ENCODE data around the gene DISC1. TPM values are rescaled to one million over a fixed set of nuclear protein-coding genes. Genes with fewer than 3 reads are reported as not detected.

Gene DISC1
- total and polyA plus RNA-seq, 2 donors (not counting 1 experiment from before 2014, with no cell fraction given) = 2.7 to 4.3 TPM

DNA sequence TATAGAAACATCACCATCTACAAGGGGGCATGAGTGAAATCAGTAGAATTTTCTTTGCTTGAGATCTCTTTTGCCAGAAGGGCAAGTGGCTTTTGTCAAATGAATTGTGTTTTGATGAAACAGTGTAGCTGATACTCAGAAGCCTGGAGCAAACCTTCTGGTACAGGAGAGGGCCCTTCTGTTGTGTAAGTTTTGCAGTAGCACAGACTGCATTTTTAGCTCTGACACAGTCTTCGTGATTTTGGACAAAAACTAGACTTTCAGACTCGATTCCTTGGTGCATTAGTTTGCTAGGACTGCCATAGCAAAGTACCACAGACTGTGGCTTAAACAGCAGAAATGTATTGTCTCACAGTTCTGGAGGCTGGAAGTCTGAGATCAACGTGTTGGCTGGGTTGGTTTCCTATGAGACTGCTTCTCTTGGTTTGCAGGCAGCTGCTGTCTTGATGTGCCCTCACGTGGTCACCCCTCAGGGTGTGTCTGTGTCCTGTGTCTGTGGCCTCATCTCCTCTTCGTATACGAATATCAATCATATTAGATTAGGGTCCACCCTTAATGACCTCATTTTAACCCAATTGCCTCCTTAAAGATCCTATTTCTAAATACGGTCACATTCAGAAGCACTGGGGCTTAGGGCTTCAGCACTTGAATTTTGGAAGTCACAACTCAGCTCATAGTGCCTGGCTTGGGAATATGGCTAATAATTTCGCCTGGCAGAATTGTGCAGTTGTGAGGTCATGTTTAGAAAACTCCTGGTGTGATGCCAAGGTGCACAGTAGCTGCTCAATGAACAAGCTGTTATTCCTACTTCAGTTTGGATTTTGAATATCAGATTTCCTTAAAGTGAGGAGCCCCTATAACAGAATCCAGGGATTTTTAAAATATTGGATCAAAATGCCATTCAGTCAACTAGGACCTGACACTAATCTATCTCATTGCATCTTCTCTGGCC, 21.2 kb upstream of the DISC1 start:
- H3K79me2 ChIP-seq (ENCODE audit: control insufficient read depth, insufficient read depth, low read length) = no peaks in the 10 kb centered on the region
- H3K4me2 ChIP-seq (replicated peaks; ENCODE audit: low read depth, low read length, poor library complexity, severe bottlenecking) = no peak overlapping the region
- H3K9me3 ChIP-seq (ENCODE audit: control extremely low read depth in 1 of 3, control insufficient read depth in 2 of 3, insufficient read depth in 1 of 3, low read length in 2 of 3) = peaks cover 0 to 4% (median 0%) of the 10 kb centered on the region in 3 donors
- Mint-ChIP-seq H3K4me1 (peaks cover 19% of the 10 kb centered on the region), H3K4me3 (no peak overlapping the region), H3K27ac (no peak overlapping the region), H3K9me3 (ENCODE audit: insufficient read depth) (no peaks in the 10 kb centered on the region), H3K27me3 (peaks cover 8% of the 10 kb centered on the region)
- CTCF ChIA-PET = interaction anchor here (0.8 to 4.0 kb wide), 11 partner anchors 12 to 290 kb away, joined by 3 to 33 read pairs (median 5); partner anchors contain the start of gene SPRTN
- POLR2A ChIA-PET = no interaction called here
- peaks cover 0 to 3% (median 1%) of the 10 kb centered on the region in 4 experiments for H3K27me3 ChIP-seq (replicated peaks in 1 of 4; ENCODE audit: control extremely low read depth in 1 of 4, control insufficient read depth in 3 of 4, insufficient read depth in 4 of 4, low read length in 3 of 4)
- H3K27ac ChIP-seq (ENCODE audit: low read length in 2 of 2) = no peak overlapping the region
- intact Hi-C loops (cut with micrococcal nuclease) = loop anchor here (2.0 kb wide), 1 partner anchor 689 kb away; no protein-coding TSS in a partner anchor
- H3K9ac ChIP-seq (ENCODE audit: low read length) = no peak overlapping the region
- H4K20me1 ChIP-seq (ENCODE audit: control insufficient read depth, insufficient read depth, low read length, poor library complexity, severe bottlenecking) = no peaks in the 10 kb centered on the region
- ATAC-seq (ENCODE audit: low read depth) (no peak), DNase-seq (no peak)
- H3K36me3 ChIP-seq (replicated peaks in 1 of 2; ENCODE audit: control extremely low read depth in 1 of 2, control insufficient read depth in 1 of 2, extremely low read depth in 1 of 2, insufficient read depth in 2 of 2, low read length in 1 of 2) = no peaks in the 10 kb centered on the region
- H2AFZ ChIP-seq (ENCODE audit: insufficient read depth, low read depth, low read length, poor library complexity, severe bottlenecking) = no peak overlapping the region
- H3K4me1 ChIP-seq (ENCODE audit: control insufficient read depth in 2 of 2, insufficient read depth in 2 of 2, low read length in 2 of 2) = peaks cover 12% of the 10 kb centered on the region in 2 donors
- WGBS (ENCODE audit: insufficient coverage) = 90% methylated on average over 4 of the region's 8 CpGs
- H3K4me3 ChIP-seq (ENCODE audit: control extremely low read depth in 1 of 5, extremely low read depth in 1 of 5, insufficient read depth in 1 of 5, low read depth in 2 of 5, low read length in 4 of 5) = no peak overlapping the region
- no peak for TF ChIP-seq EZH2 (IDR thresholded peaks at IDR 0.05; ENCODE audit: borderline replicate concordance, insufficient read depth, low read depth, low read length, poor library complexity, severe bottlenecking)
- TF ChIP-seq, protein P1, sequence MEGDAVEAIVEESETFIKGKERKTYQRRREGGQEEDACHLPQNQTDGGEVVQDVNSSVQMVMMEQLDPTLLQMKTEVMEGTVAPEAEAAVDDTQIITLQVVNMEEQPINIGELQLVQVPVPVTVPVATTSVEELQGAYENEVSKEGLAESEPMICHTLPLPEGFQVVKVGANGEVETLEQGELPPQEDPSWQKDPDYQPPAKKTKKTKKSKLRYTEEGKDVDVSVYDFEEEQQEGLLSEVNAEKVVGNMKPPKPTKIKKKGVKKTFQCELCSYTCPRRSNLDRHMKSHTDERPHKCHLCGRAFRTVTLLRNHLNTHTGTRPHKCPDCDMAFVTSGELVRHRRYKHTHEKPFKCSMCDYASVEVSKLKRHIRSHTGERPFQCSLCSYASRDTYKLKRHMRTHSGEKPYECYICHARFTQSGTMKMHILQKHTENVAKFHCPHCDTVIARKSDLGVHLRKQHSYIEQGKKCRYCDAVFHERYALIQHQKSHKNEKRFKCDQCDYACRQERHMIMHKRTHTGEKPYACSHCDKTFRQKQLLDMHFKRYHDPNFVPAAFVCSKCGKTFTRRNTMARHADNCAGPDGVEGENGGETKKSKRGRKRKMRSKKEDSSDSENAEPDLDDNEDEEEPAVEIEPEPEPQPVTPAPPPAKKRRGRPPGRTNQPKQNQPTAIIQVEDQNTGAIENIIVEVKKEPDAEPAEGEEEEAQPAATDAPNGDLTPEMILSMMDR (IDR thresholded peaks at IDR 0.05) = no peak

DNA sequence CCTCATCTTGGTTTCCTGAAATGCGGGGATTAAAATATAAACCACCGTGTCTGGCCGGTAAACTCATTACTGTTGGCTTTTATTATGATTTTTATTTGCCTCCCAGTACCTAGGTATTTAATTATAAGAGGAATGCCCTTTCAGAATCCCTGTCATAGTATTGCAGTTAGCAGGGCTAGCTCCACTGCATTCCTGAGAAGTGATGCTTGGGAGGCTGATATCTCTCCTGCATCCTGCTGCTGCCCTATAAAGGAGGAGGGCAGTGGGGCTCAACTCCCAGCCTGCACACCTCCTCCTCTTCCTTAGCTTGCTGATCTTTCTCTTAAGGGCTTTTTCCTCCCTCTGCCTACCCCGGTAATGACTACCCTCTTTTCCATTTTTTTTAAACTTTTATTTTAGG, 19.9 kb upstream of the DISC1 start:
- CTCF ChIA-PET = interaction anchor here (1.3 to 4.0 kb wide), 6 partner anchors 10 to 291 kb away, joined by 5 to 33 read pairs (median 7); partner anchors contain the start of gene SPRTN
- no peaks in the 10 kb centered on the region for H3K9me3 Mint-ChIP-seq (ENCODE audit: insufficient read depth)

More for the DNA sequence above, 19.9 kb upstream of the DISC1 start:
- no peak overlapping the region for H3K4me2 ChIP-seq (replicated peaks; ENCODE audit: low read depth, low read length, poor library complexity, severe bottlenecking)
- no peaks in the 10 kb centered on the region for H4K20me1 ChIP-seq (ENCODE audit: control insufficient read depth, insufficient read depth, low read length, poor library complexity, severe bottlenecking)
- no peak overlapping the region for H3K4me3 ChIP-seq (ENCODE audit: control extremely low read depth in 1 of 5, extremely low read depth in 1 of 5, insufficient read depth in 1 of 5, low read depth in 2 of 5, low read length in 4 of 5)
- H3K27me3 ChIP-seq (replicated peaks in 1 of 4; ENCODE audit: control extremely low read depth in 1 of 4, control insufficient read depth in 3 of 4, insufficient read depth in 4 of 4, low read length in 3 of 4) = peaks cover 0 to 3% (median 1%) of the 10 kb centered on the region in 4 experiments
- no peak overlapping the region for H3K9ac ChIP-seq (ENCODE audit: low read length)
- POLR2A ChIA-PET = no interaction called here
- H3K9me3 ChIP-seq (ENCODE audit: control extremely low read depth in 1 of 3, control insufficient read depth in 2 of 3, insufficient read depth in 1 of 3, low read length in 2 of 3) = peaks cover 0 to 4% (median 0%) of the 10 kb centered on the region in 3 donors
- WGBS (ENCODE audit: insufficient coverage) = no CpG with 5 or more reads among the region's 4 CpGs
- H3K27ac Mint-ChIP-seq = no peak overlapping the region
- H3K4me3 Mint-ChIP-seq = no peak overlapping the region
- peaks cover 31% of the 10 kb centered on the region for H3K4me1 Mint-ChIP-seq
- DNase-seq (no peak), ATAC-seq (ENCODE audit: low read depth) (no peak)
- H3K27me3 Mint-ChIP-seq = peaks cover 12% of the 10 kb centered on the region
- intact Hi-C loops (cut with micrococcal nuclease) = no loop called here
- TF ChIP-seq, protein P1 (IDR thresholded peaks at IDR 0.05) = no peak
- no peak for TF ChIP-seq EZH2 (IDR thresholded peaks at IDR 0.05; ENCODE audit: borderline replicate concordance, insufficient read depth, low read depth, low read length, poor library complexity, severe bottlenecking)
- H3K36me3 ChIP-seq (replicated peaks in 1 of 2; ENCODE audit: control extremely low read depth in 1 of 2, control insufficient read depth in 1 of 2, extremely low read depth in 1 of 2, insufficient read depth in 2 of 2, low read length in 1 of 2) = no peaks in the 10 kb centered on the region
- no peak overlapping the region for H2AFZ ChIP-seq (ENCODE audit: insufficient read depth, low read depth, low read length, poor library complexity, severe bottlenecking)
- no peaks in the 10 kb centered on the region for H3K79me2 ChIP-seq (ENCODE audit: control insufficient read depth, insufficient read depth, low read length)
- H3K27ac ChIP-seq (ENCODE audit: low read length in 2 of 2) = no peak overlapping the region
- H3K4me1 ChIP-seq (ENCODE audit: control insufficient read depth in 2 of 2, insufficient read depth in 2 of 2, low read length in 2 of 2) = peaks cover 25% of the 10 kb centered on the region in 2 donors
